ENCODE data around the gene FARSB.
"Not testable (repeated sequence)": the region's sequence is repeated elsewhere in the genome, so short reads cannot be mapped to it uniquely, and the experiment has no call there.

The FARSB gene

DNA sequence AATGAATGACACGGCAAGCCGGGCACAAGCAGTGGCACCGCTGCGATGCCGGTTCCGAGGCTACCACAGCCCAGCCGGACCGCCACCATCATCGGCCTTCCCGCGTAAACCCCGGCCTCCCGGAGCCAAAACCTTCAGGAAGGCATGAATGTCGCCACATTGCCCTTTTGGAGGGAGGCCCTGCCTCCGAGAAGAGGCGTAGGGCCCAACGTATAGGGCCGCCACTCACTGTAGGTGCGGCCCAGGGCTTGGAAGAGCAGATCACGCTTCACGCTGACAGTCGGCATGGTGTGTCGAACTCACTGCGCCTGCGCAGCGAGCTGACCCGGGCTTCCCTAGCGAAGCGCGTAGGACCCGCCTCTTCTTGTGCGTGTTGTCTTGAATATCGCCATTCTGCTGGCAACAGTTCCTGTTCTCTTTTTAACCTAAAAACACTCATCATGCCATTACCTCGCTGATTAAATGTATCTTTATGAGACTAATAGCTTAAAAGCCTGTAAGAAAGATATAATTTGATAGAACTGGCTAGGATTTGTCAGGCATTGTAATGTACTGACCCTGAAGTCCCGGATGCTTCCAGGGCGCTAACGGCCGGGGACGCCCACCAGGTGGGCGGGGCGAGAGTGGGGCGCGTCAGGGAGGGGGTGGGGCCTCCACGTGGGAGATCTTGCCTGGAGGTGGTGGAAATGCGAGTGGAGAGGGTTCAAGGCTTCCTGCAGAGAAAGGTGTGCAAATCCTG is at the start of gene FARSB:
TSS of gene FARSB (minus strand) at position 306 of the 739 bp plus-strand sequence. CDS start at position 287, 19 bp downstream.
- DNase-seq (ENCODE audit: low read depth in 2 of 2), result peak; percentile 81 to 84

DNA sequence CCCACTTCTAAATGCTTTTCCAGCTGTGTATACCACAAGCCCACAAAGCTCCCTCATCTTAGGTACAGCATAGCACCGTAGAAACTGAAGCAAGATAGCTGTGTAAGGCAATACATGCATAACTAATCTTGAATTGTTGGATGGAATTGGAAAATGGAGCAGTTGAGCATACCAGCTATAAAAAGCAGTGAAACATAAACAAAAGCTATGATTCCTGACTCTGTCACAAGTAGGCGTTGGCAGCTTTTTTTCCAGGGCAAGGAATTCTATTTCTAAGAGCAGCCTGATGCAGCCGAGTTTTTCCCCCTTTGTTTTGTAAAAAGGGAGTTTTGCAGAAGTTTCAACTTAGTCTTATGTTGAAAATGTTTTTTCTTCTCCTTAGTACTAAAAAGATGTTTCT is 48.0 kb upstream of the FARSB start:
- no peak for DNase-seq (ENCODE audit: low read depth in 2 of 2)

DNA sequence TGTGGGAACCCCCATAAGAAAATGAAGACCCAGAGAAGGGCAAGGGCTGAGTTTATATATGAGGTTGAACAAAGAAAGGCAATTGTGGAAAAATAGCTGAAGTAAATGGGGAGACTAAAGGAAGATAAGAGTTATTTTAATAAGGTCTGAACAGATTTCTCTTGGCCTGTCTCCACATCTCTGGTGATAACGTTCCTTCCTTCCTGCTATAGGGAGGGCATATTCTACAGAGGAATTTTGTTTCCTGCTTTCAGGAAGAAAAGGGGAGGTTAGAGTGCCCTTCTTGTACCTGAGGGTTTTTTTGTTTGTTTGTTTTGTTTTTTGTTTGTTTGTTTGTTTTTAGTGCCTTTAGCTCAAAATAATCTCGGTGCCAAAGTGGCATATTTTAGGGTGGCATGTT is 47.2 kb upstream of the FARSB start:
- no peak for DNase-seq (ENCODE audit: low read depth in 2 of 2)

DNA sequence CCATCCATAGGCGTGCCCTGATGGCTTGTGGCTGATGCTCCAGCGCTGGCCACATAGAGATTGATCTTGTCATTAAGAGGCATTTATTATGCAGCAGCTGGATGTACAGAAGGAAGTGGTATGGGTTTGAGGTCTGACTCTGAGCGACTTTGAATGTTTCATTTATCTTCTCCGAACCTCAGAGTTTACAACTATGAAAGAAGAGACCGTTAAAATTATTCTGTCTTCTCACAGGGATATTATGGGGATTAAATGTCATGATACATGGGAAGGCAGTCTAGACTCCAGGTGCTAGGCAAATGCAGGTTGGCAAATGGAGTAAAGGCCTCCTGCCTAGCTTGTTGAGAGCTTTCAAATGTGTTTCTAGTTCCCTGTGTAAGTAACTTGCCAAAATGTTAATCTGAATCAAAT is 45.8 kb upstream of the FARSB start:
- DNase-seq (ENCODE audit: low read depth in 2 of 2), result no peak

DNA sequence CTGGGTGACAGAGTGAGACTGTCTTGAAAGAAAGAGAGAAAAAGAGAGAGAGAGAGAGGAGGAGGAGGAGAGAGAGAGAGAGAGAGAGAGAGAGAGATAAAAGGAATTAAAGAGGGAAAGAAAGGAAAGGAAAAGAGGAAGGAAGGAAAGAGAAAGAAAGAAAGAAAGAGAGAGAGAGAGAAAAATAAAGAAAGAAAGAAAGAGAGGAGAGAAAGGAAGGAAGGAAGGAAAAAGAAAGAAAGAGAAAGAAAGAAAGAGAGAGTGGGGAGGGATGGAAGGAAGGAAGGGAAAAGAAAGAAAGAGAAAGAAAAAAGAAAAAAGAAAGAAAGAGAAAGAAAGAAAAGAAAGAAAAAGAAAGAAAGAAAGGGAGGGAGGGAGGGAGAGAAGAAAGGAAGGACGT is 45.3 kb upstream of the FARSB start:
- DNase-seq (ENCODE audit: low read depth in 2 of 2), result no peak

DNA sequence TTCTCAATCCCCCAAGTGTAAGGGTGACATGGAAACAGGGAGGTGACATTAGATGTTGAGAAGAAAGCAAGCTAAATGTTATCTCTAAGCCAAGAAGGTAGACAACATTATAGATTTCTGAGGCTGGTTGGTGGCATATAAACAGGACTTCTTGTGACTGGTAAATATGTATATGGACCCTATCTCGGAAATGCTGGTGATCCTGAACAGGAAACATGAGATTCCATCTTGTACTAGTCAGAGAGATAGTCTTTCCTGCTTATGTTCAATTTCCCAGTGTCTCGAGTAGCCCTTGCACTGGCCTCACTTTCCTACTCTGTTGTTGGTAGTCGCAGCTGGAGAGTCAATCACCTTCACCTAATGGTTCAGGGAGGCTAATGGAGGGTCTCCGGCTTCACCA is 42.4 kb upstream of the FARSB start:
- DNase-seq (ENCODE audit: low read depth in 2 of 2), result no peak

DNA sequence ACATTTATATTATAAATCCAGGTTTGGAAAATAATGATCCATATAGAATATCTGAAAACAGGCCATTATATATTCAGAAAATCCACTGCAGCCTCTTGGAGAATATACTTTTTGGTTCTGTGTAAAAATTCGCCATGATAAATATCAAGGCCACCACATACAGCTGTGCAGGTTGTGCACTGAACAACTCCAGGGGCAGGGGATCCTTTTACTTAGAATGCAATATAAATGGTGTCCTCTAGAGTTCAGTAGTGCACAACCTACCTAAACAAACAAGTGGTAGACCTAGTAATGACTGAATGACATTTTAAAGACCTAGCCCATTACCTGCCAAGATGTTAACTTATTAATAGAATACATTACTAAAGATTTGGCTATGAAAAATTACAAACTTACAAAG is 37.9 kb upstream of the FARSB start:
- no peak for DNase-seq (ENCODE audit: low read depth in 2 of 2)

DNA sequence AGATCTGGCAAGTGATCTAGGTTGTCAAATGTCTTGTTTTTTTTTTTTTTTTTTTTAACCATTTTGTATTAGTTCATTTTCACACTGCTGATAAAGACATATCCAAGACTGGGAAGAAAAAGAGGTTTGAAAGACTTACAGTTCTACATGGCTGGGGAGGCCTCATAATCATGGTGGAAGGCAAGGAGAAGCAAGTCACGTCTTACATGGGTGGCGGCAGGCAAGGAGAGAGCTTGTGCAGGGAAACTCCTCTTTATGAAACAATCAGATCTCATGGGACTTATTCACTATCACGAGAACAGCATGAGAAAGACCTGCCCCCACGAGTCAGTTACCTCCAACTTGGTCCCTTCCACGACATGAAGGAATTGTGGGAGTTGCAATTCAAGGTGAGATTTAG is 37.5 kb upstream of the FARSB start:
- not testable (repeated sequence) for DNase-seq (ENCODE audit: low read depth in 2 of 2)

DNA sequence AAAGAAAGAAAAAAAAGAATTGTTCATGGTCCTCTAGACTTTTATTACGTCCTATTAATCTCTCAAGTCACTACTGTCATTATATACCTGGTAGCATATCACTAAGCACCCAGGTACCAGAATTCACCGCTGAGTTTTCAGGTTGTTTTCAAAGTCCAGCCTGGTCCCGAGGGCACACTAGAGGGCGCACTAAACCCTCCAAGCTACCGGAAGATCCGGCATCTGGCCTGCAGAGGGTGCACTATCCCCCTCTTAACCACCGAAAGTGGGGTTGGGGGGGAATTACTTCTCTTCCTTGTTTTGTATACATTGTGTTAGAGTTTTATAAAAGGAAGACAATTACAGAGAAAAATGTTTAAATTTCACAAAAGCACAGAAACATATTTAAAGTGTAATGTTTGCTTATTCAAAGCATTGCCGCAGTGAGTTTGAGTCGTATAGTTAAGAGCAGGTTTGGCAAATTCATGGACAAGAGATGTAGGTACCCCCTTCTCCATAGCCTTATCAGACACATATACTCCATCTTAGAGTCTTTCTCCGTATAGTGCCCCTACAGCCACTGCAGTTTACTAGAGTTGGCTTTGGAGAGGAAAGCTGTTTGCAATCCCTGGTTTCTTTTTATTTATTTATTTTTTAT is 34.8 kb upstream of the FARSB start:
- DNase-seq (ENCODE audit: low read depth in 2 of 2), result peak; percentile 58 to 60

DNA sequence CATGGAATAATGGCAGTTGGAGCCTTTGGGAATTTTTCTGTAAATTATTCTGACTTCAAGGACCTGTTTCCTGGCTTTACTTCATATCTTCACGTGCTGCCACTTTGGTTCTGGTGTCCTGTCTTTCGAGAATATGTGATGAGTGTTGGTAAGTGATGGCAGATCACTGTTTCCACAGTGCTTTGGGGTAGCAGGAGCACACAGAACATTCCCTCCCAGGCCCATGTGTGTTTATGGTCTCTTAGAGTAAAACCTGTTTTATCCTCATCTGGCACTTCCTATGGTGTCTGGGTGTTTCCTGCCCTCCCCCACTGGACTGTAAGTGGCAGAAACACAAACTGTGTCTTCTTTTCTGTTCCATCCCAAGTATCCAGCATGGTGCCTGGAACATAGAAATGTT is 33.4 kb upstream of the FARSB start:
- no peak for DNase-seq (ENCODE audit: low read depth in 2 of 2)

DNA sequence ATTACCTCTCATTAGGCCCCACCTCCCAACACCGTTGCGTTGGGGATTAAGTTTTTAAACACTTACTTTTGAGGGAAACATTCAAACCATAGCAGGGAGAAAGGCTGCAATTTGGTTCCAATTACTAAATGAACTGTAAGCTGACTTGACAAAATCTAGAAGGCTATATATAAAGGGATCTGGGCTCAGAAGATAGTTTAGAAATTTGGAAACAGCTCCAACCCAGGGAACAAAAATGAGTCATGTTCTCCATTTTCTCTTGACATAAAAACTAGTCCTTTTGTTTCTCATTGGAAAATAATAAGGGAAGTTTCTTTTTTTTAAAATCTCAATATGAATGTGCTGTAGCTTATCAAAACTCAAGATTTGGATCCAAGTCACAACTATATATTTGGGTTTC is 33.0 kb upstream of the FARSB start:
- DNase-seq (ENCODE audit: low read depth in 2 of 2), result no peak

DNA sequence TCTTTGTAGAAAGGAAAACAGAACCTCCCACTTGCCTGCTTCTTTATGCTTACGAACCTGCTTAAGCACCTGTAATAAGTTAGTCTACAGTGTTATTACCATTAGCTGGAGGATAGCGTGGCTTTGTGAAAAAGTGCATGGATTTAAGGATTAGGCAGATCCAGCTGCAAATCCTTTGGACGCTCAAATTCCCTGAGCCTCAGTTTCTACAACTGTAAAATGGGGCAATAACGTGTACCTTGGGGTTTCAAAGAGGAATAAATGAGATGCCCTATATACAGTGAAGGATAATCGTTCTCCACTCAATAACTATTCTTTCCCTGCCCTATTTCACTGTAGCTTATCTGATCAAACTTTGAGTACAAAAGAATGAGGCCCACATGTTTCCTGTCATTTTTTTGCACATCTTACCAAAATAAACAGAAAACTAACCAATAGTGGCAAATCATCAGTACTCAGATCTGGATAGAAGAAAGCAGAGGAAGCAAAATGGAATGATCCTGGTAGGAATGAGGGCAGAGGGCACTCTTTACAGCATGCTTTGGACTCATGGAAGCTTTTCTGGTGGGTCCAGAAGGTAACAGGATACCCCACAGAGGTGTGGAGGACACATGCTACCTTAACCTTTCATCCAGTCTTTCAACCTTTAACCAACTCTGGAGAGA is 30.3 kb upstream of the FARSB start:
- no peak for DNase-seq (ENCODE audit: low read depth in 2 of 2)

DNA sequence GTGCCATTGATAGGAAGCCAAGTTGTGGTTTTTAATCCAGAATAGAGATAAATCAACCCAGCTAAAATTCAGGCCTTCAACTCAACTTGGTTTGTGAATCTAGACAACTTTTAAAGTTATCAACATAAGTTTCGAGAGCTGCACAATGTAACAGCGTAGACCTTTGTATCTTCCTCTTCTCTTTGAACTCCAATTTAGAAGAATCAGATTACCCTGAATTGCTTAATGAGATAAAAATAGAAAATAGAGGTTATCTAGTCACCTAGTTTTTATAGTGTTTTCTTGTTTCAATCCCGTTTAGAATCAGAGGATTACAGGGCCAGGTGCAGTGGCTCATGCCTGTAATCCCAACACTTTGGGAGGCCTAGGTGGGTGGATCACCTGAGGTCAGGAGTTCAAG is 27.9 kb upstream of the FARSB start:
- DNase-seq (ENCODE audit: low read depth in 2 of 2), result no peak

DNA sequence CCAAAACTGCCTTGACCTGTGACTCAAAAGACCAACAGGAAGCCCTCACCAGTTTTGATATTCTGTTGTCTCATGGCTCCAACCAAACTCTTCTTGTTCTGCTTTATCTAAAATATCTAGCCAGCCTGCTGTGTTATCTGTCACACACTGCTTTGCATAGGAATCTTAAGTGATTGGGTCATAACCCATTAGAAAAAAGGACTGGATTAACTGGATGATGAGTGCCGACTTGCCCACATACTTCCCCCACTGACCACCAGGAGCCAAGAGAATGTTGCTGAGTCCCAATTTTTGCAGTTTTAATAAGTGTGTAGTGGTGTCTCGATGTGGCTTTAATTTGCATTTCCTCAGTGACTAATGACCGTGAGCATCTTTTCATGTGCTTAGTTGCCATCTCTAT is 22.1 kb upstream of the FARSB start:
- no peak for DNase-seq (ENCODE audit: low read depth in 2 of 2)

DNA sequence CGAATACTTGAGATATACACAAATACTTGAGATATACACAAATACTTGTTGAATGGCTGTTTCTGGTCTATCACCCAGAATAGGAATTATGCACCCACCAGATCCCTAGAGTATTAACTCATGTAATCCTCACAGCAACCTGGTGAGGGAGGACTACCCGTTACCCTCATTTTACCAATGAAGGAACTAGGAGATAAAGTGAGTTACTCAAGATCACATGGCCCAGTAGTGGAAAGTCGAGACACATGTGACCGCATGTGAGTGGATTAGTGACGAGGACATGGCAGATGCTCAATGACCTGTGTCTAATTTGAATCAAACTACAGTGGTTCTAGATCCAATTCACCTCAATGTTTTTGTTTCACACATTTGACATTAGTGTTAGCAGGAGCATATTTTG is 18.0 kb upstream of the FARSB start:
- DNase-seq (ENCODE audit: low read depth in 2 of 2), result no peak

DNA sequence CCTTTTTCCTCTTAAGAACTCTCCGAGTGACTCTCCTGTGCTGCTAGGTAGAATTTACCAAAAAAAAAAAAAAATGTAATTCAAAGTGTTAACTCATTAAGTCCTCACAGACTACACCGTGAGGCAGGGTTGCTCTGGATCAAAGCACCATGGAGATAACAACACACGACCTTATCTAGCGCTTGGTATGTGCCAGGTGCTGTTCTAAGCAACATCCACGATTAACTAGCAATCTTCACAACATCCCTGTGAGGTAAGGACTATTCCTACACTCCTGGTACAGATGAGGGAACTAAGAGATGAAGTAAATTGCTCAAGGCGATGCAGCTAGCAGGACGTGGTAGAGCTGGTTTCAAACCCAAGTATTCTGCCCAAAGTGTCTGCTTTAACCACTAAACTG is 17.4 kb upstream of the FARSB start:
- DNase-seq (ENCODE audit: low read depth in 2 of 2), result no peak

DNA sequence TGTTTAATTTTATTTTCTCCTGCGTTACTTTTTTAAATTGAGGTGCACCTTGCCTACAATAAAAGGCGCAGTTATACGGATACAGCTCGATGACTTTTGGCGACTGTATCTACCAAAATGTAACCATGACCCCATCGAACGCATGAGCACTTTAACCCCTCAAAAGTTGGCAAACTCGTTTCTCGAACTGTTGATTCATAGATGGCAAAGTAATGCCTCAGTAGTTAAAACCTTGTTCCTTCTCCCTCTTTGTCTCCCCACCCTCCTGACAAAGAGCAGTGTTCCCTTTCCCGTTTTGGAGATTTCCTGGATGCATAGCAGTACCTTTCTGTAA is 16.1 kb upstream of the FARSB start:
- DNase-seq (ENCODE audit: low read depth in 2 of 2), result no peak

DNA sequence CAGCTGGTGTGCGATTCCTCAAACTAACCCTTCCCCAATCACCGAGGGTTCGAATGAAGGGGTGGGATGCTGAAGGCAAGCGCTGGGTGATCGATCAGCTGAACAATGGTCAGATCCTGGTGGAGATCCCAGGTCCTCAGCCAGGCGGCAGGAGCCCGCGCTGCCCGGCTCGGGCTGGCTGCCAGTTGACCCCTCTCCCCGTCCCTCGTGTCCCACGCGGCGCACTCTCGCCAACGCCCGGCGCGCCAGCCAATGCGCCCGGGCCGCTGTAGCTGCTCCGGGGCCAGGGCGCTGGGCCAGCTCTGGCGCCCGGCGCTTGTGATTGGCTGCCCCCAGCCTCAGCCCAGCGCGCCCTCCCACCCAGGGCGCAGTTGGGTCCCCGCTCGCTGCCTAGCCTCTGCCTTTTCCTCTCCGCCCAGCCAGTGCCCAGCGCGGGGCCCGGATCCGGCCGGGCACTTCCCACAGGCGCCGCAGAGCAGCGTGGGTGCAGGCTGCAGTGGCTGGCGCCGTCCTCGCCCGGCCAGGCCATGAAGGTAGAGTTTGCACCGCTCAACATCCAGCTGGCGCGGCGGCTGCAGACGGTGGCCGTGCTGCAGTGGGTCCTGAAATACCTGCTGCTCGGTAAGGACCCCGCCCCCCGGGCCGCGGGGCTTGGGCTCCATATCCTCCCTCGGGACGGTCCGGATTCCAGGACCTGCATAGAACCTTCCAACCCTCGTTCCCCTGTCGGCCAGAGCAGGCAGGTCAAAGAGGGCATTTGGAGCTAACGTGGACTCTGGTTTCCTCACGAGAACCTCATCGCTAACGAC is 15.6 kb upstream of the FARSB start, which contains the start of gene MOGAT1:
TSS of gene MOGAT1 (plus strand) at position 400 of the 809 bp plus-strand sequence. CDS start at position 528, 128 bp downstream.
- DNase-seq (ENCODE audit: low read depth in 2 of 2), result no peak

DNA sequence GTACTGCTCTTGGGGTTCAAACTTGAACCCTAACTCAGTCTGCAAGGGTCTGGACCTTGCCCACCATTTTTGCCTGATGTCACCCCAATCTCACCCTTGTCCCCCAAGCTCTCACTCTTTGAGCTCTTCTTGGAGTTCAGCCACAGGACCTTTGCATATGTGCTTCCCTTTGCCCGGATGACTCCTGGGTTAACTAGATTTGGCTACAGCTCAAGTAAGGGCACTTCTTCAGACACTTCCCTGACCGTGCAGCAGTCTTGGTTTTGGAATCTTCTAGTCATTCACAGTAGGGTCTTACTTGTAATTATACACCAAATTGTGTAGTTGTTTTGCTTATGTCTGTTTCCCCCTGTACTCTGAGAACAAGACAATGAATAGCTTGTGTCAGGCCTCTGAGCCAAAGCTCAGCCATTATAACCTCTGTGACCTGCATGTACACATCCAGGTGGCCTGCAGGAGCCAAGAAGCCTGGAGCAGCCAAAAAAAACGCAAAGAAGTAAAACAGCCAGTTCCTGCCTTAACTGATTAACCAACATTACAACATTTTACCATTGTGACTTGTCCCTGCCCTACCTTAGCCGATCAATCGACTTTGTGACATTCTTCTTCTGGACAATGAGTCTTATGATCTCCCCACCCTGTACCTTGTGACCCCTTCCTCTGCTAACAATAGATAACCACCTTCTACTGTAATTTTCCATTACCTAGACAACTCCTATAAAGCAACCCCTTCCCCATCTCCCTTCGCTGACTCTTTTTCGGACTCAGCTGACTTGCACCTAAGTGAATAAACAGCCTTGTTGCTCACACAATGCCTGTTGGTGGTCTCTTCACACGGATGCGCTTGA is 14.5 kb upstream of the FARSB start:
- no peak for DNase-seq (ENCODE audit: low read depth in 2 of 2)

DNA sequence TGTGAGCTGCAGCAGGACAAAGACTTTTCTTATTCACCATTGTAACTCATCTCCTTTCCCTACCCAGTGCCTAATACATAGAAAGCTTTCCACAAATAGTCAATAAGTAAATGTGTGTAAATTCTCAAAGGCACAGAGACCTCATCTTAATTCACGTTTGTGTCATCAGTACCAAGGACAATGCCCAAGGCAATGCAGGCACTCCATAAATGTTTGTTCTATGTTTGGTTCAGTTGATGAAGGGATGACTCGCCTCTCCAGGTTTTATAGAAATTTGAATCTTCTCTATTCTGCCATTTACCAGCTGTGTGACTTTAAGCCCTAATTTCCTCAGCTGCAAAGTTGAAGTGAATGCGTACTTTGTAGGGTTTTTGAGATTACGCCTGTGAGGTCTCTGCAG is 13.5 kb upstream of the FARSB start:
- no peak for DNase-seq (ENCODE audit: low read depth in 2 of 2)

DNA sequence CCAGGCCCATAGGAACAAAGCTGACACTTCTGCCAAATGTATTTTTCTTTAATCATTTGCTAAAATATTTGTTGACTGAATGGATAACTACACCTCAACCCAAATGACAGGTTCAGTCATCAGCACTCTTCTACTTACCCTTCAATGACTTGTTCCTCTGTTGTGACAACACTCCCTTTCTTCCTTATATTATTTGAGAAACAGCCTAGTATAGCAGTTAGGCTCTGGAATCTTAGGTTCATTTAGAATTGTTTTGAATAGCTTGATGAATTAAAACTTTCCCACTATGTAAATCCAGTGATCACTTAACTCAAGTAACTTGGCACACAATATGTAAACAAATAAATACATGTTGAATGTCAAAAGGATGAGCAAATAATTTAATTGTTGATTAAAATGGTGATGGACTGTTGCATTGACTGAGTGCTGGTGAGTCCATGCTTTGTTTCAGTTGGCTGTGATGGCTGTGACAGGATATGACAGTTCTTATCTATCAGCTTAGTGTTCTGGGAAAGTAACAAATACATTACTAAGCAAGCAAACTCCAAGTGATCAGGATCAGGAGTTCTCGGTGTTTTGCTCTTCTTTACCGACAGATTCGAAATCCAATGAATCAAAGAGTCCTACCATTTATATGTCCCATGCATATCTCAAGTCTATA is 12.7 kb upstream of the FARSB start:
- DNase-seq (ENCODE audit: low read depth in 2 of 2), result no peak

All from activated CD4-positive, alpha-beta T cell treated with anti-CD3 and anti-CD28 coated beads for 24 hours (primary cell).